Natural killer cell (primary cell): ENCODE results near the gene HACL1. TPM values are rescaled to one million over a fixed set of nuclear protein-coding genes. Genes with fewer than 3 reads are reported as not detected.

Experiments
- ATAC-seq, 3 donors: fragments of 150-1000 bp in 2 of 3; fragments of 200-7000 bp in 1 of 3; cut with Tn5 transposase; 1 replicate in 1 of 3; 2 replicates in 2 of 3; pipeline ENCODE4 v1.10.0; 2021; ENCODE audit warnings: mild to moderate bottlenecking in 2 of 3, moderate library complexity in 2 of 3
- DNase-seq, 2 donors: peaks; one replicate each; pipeline versions ENCODE4 v3.0.0 to v3.0.0-alpha.2; 2013 to 2021; ENCODE audit warnings: mixed read lengths in 1 of 2
- H3K27ac ChIP-seq: one replicate; pipeline ENCODE4 v1.5.1; 2013; ENCODE audit warnings: mild to moderate bottlenecking, low read length
- H3K27me3 ChIP-seq: one replicate; pipeline ENCODE4 v1.6.1; 2013; ENCODE audit warnings: low read length; ENCODE audit not compliant: control insufficient read depth, insufficient read depth
- H3K36me3 ChIP-seq: one replicate; pipeline ENCODE4 v1.6.1; 2013; ENCODE audit warnings: low read length; ENCODE audit not compliant: control insufficient read depth, insufficient read depth
- H3K4me1 ChIP-seq: one replicate; pipeline ENCODE4 v1.6.1; 2013; ENCODE audit warnings: low read length; ENCODE audit not compliant: control insufficient read depth, insufficient read depth
- H3K4me3 ChIP-seq: one replicate; pipeline ENCODE4 v1.5.1; 2013; ENCODE audit warnings: low read length
- H3K9me3 ChIP-seq: one replicate; pipeline ENCODE4 v1.6.1; 2013; ENCODE audit warnings: low read length; ENCODE audit not compliant: control insufficient read depth, insufficient read depth
- H3K27ac Mint-ChIP-seq, 2 donors: one replicate each; pipeline ENCODE4 v1.8.0; 2022; ENCODE audit warnings: mild to moderate bottlenecking in 2 of 2, mixed read lengths in 2 of 2, moderate library complexity in 1 of 2
- H3K27me3 Mint-ChIP-seq, 2 donors: one replicate each; pipeline ENCODE4 v1.8.0; 2022; ENCODE audit warnings: low read depth in 2 of 2, mixed read lengths in 2 of 2
- H3K36me3 Mint-ChIP-seq: one replicate; pipeline ENCODE4 v1.8.0; 2022; ENCODE audit warnings: mixed read lengths
- H3K4me1 Mint-ChIP-seq, 2 donors: one replicate each; pipeline ENCODE4 v1.8.0; 2022; ENCODE audit warnings: mixed read lengths in 2 of 2
- H3K4me3 Mint-ChIP-seq: one replicate; pipeline ENCODE4 v1.8.0; 2022; ENCODE audit warnings: mild to moderate bottlenecking, moderate library complexity, mixed read lengths
- H3K9me3 Mint-ChIP-seq, 2 donors: one replicate each; pipeline ENCODE4 v1.8.0; 2022; ENCODE audit warnings: mixed read lengths in 2 of 2
- CTCF ChIP-seq: fragments of 200-600 bp; IDR thresholded peaks from one replicate; pipeline ENCODE4 v1.8.0; 2022; ENCODE audit warnings: antibody characterized with exemption
- WGBS: methylation state at CpG from one replicate; pipeline ENCODE4 v1.1.7; 2013; ENCODE audit warnings: missing lambda C conversion rate; ENCODE audit not compliant: insufficient coverage; 5-methylcytosine and 5-hydroxymethylcytosine counted together
- intact Hi-C: fragments of 100-400 bp; cut with micrococcal nuclease; formaldehyde crosslinking; loops from one replicate; pipeline ENCODE4 v1.14.2; 2022
- total RNA-seq, 4 donors: library from RNA; stranded (reverse); fragments of 120-200 nt in 1 of 4; gene quantifications; one replicate each; pipeline versions ENCODE4 v1.2.3 to v1.2.4, GENCODE V29; 2013 to 2022

HACL1 gene
- total RNA-seq, 3 donors from 2014 or later (not counting 1 experiment from before 2014, with no cell fraction given), result 36.7 to 39.8 (median 37.3) TPM

DNA sequence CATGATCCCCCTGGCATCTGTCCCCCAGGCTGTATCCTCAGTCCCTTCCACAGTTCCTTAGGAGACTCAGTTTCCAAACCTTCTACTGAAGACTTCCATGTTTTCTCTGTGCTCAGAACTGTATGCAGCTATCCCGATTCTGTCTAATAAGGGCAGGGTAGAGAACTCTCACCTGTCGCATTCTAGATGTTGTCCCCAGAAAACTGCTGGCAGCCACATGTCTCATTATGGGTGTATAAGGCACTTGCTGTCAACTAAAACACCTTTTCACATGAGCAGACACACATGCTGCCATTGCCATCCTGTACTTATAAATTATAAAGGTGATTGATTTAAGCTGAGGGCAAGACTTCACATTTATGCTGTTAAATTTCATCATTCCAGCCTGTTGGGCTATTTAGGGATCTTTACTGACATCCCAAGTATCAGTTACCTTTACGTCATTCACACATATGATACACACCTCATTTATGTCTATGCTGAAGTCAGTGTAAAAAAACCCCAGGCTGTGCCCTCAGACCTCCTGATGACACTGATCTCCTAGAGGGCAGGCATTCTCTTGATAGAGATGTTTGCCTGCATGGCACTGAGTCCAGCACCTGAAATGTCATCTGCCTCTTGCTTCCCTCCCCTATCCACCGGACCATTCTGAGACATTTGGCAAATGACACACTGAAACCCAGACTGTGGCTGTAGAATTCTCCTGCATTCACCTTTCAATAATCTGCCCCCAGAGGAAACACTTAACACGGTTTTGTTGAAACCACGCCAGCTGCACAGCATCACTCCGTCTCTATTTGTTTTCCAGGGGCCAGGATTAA, 36.0 kb upstream of the HACL1 start:
- ATAC-seq (peak in 2 of 3 donors; percentile 30 to 47), DNase-seq (peak in 1 of 2 donors; percentile 20)
- Mint-ChIP-seq H3K9me3 (no peaks in the 10 kb centered on the region), H3K27me3 (no peaks in the 10 kb centered on the region), H3K27ac (peak overlapping the region; percentile 29 to 66), H3K4me3 (peak overlapping the region; percentile 41), H3K4me1 (peaks cover 34 to 38% of the 10 kb centered on the region in 2 donors), H3K36me3 (no peaks in the 10 kb centered on the region)
- Histone ChIP-seq H3K4me1 (peaks cover 27% of the 10 kb centered on the region), H3K27ac (no peak overlapping the region), H3K9me3 (no peaks in the 10 kb centered on the region), H3K36me3 (no peaks in the 10 kb centered on the region), H3K4me3 (no peak overlapping the region), H3K27me3 (no peaks in the 10 kb centered on the region)
- WGBS, result 58% methylated on average over 6 of the region's 7 CpGs
- TF ChIP-seq CTCF, result no peak
- intact Hi-C loops, result no loop called here

DNA sequence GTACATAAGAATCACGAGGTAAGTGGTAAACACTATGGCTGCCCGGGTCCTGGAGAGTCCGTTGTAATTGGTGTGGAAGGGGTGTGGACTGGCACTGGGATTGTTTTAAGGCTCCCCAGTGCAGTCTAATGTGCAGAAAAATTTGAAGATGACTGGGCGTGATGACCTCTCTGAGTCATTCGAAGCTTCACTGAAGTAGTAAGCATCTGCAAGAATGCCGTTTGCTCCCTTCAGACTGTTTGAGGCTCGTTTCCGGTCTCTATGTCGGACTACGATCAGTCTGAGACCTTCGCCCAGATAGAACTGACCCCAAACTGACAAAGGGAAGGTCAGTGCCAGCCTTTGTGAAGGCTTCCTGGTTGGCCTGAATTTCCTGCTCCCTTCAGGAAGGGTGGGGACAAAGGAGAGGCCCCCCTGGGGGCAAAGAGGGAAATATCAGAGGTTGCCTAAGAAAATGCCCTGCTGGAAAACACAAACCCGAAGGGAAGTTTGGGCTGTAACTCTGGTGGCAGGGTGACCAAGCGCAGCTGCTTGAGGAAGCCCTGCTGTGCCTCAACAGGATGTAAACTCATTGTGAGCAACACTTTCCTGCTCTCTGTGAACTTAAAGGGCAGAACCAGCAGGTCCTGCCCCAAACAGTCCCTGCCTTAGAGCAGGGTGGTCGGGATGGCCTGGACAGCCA, 34.8 kb upstream of the HACL1 start:
- ATAC-seq (peak; percentile 71 to 82 (median 82)), DNase-seq (peak; percentile 20 to 50)
- H3K9me3 ChIP-seq, result no peaks in the 10 kb centered on the region
- peaks cover 27% of the 10 kb centered on the region for H3K4me1 ChIP-seq
- H3K27me3 Mint-ChIP-seq, result no peaks in the 10 kb centered on the region
- no peak overlapping the region for H3K4me3 ChIP-seq
- whole genome bisulfite sequencing, result 58% methylated on average over 13 of the region's 14 CpGs
- intact Hi-C loops, result no loop called here
- H3K9me3 Mint-ChIP-seq, result no peaks in the 10 kb centered on the region
- no peaks in the 10 kb centered on the region for H3K36me3 Mint-ChIP-seq
- no peak for TF ChIP-seq CTCF
- H3K36me3 ChIP-seq, result no peaks in the 10 kb centered on the region
- no peaks in the 10 kb centered on the region for H3K27me3 ChIP-seq
- H3K27ac Mint-ChIP-seq, result peak overlapping the region; percentile 49 to 79
- H3K4me3 Mint-ChIP-seq, result peak overlapping the region; percentile 70
- peaks cover 44 to 49% of the 10 kb centered on the region in 2 donors for H3K4me1 Mint-ChIP-seq
- peak overlapping the region; percentile 47 for H3K27ac ChIP-seq

- peaks cover 50 to 54% of the 10 kb centered on the region in 2 donors for H3K4me1 Mint-ChIP-seq
Measured at GRCh38 chr3:15635121-15635661, 33.8 kb upstream of the HACL1 start.

More at GRCh38 chr3:15635121-15635661, 33.8 kb upstream of the HACL1 start:
- H3K27me3 ChIP-seq, result no peaks in the 10 kb centered on the region
- Mint-ChIP-seq H3K27me3 (no peaks in the 10 kb centered on the region), H3K36me3 (no peaks in the 10 kb centered on the region), H3K9me3 (no peaks in the 10 kb centered on the region), H3K27ac (peak overlapping the region in 1 of 2 donors; percentile 65), H3K4me3 (no peak overlapping the region)
- H3K36me3 ChIP-seq, result no peaks in the 10 kb centered on the region
- no peaks in the 10 kb centered on the region for H3K9me3 ChIP-seq
- peaks cover 30% of the 10 kb centered on the region for H3K4me1 ChIP-seq
- no peak for TF ChIP-seq CTCF
- WGBS, result 88% methylated on average over 13 of the region's 13 CpGs
- intact Hi-C loops, result no loop called here
- H3K27ac ChIP-seq, result no peak overlapping the region
- H3K4me3 ChIP-seq, result no peak overlapping the region
- DNase-seq (no peak), ATAC-seq (no peak)
